ENCODE measurements around the gene TAC3. TPM values are rescaled to one million over a fixed set of nuclear protein-coding genes. Genes with fewer than 3 reads are reported as not detected.

Gene TAC3
- total RNA-seq, 2 experiments from 2014 or later = not detected

GRCh38 chr12:56989861-56990610 is 26.3 kb downstream of the TAC3 start:
- Histone ChIP-seq H3K79me2 (ENCODE audit: insufficient read depth, low read depth, low read length) (no peaks in the 10 kb centered on the region), H2AFZ (ENCODE audit: low read length) (no peak overlapping the region), H4K20me1 (ENCODE audit: insufficient read depth, low read length) (no peaks in the 10 kb centered on the region), H3K4me3 (ENCODE audit: low read depth, low read length, poor library complexity, severe bottlenecking) (no peak overlapping the region), H3K4me1 (ENCODE audit: insufficient read depth, low read length, poor library complexity, severe bottlenecking) (peaks cover 9% of the 10 kb centered on the region), H3K9me3 (ENCODE audit: low read length) (no peaks in the 10 kb centered on the region), H3K9me2 (ENCODE audit: insufficient read depth, low read length) (no peaks in the 10 kb centered on the region), H3K4me2 (ENCODE audit: low read length) (no peak overlapping the region), H3K36me3 (ENCODE audit: insufficient read depth, low read length) (no peaks in the 10 kb centered on the region), H3K27ac (ENCODE audit: low read depth, low read length, poor library complexity, severe bottlenecking) (no peak overlapping the region)
- intact Hi-C loops (cut with micrococcal nuclease; ENCODE audit: unreplicated experiment) = no loop called here
- no TSS peak for BruUV-seq (replicated peaks)
- TF ChIP-seq CTCF (conservative IDR thresholded peaks at IDR 0.05; ENCODE audit: low read length) = no peak
- no peak for TF ChIP-seq EZH2phosphoT487 (IDR thresholded peaks at IDR 0.05; ENCODE audit: borderline replicate concordance, low read depth, low read length)
- CTCF ChIA-PET (ENCODE audit: unreplicated experiment) = no interaction called here
- DNase-seq (ENCODE audit: low spot score) = no peak
- POLR2A ChIA-PET = no interaction called here

- no peaks in the 10 kb centered on the region for H3K36me3 ChIP-seq (ENCODE audit: insufficient read depth, low read length)
- no peak overlapping the region for H3K4me3 ChIP-seq (ENCODE audit: low read depth, low read length, poor library complexity, severe bottlenecking)
- intact Hi-C loops (cut with micrococcal nuclease; ENCODE audit: unreplicated experiment) = no loop called here
- no peaks in the 10 kb centered on the region for H3K79me2 ChIP-seq (ENCODE audit: insufficient read depth, low read depth, low read length)
- no peaks in the 10 kb centered on the region for H4K20me1 ChIP-seq (ENCODE audit: insufficient read depth, low read length)
- ChIA-PET POLR2A (interaction anchor here (0.5 to 1.5 kb wide), 3 partner anchors 13 to 208 kb away, joined by 3 to 4 read pairs (median 3); partner anchors contain the start of gene STAT6), CTCF (ENCODE audit: unreplicated experiment) (no interaction called here)
- H3K4me1 ChIP-seq (ENCODE audit: insufficient read depth, low read length, poor library complexity, severe bottlenecking) = peaks cover 9% of the 10 kb centered on the region
- no peak overlapping the region for H3K27ac ChIP-seq (ENCODE audit: low read depth, low read length, poor library complexity, severe bottlenecking)
- DNase-seq (ENCODE audit: low spot score) = no peak
- no TSS peak for BruUV-seq (replicated peaks)
- TF ChIP-seq CTCF (conservative IDR thresholded peaks at IDR 0.05; ENCODE audit: low read length) (no peak), EZH2phosphoT487 (IDR thresholded peaks at IDR 0.05; ENCODE audit: borderline replicate concordance, low read depth, low read length) (no peak)
- no peaks in the 10 kb centered on the region for H3K9me3 ChIP-seq (ENCODE audit: low read length)
- H3K4me2 ChIP-seq (ENCODE audit: low read length) = no peak overlapping the region
- no peaks in the 10 kb centered on the region for H3K9me2 ChIP-seq (ENCODE audit: insufficient read depth, low read length)
- H2AFZ ChIP-seq (ENCODE audit: low read length) = no peak overlapping the region
These were observed 28.1 kb downstream of the TAC3 start for GRCh38 chr12:56988207-56988739.

GRCh38 chr12:56987551-56988053 is 28.7 kb downstream of the TAC3 start:
- ChIA-PET CTCF (ENCODE audit: unreplicated experiment) (no interaction called here), POLR2A (interaction anchor here (0.5 to 1.5 kb wide), 4 partner anchors 14 to 207 kb away, joined by 3 to 4 read pairs (median 3); partner anchors contain the start of gene STAT6)
- BruUV-seq (replicated peaks) = no TSS peak

More at GRCh38 chr12:56987551-56988053, 28.7 kb downstream of the TAC3 start:
- no peak overlapping the region for H3K4me2 ChIP-seq (ENCODE audit: low read length)
- intact Hi-C loops (cut with micrococcal nuclease; ENCODE audit: unreplicated experiment) = loop anchor here (1.0 kb wide), 2 partner anchors 147 to 230 kb away; no protein-coding TSS in a partner anchor
- TF ChIP-seq EZH2phosphoT487 (IDR thresholded peaks at IDR 0.05; ENCODE audit: borderline replicate concordance, low read depth, low read length) (no peak), CTCF (conservative IDR thresholded peaks at IDR 0.05; ENCODE audit: low read length) (peak; percentile 95)
- DNase-seq (ENCODE audit: low spot score) = peak; percentile 77
- no peaks in the 10 kb centered on the region for H4K20me1 ChIP-seq (ENCODE audit: insufficient read depth, low read length)
- no peaks in the 10 kb centered on the region for H3K9me3 ChIP-seq (ENCODE audit: low read length)
- no peaks in the 10 kb centered on the region for H3K9me2 ChIP-seq (ENCODE audit: insufficient read depth, low read length)
- no peak overlapping the region for H3K4me3 ChIP-seq (ENCODE audit: low read depth, low read length, poor library complexity, severe bottlenecking)
- H3K36me3 ChIP-seq (ENCODE audit: insufficient read depth, low read length) = no peaks in the 10 kb centered on the region
- no peak overlapping the region for H2AFZ ChIP-seq (ENCODE audit: low read length)
- peaks cover 9% of the 10 kb centered on the region for H3K4me1 ChIP-seq (ENCODE audit: insufficient read depth, low read length, poor library complexity, severe bottlenecking)
- no peak overlapping the region for H3K27ac ChIP-seq (ENCODE audit: low read depth, low read length, poor library complexity, severe bottlenecking)
- H3K79me2 ChIP-seq (ENCODE audit: insufficient read depth, low read depth, low read length) = no peaks in the 10 kb centered on the region

Data from OCI-LY7 (cell line).